ENCODE data around the gene CLDND2. TPM values are rescaled to one million over a fixed set of nuclear protein-coding genes. Genes with fewer than 3 reads are reported as not detected.

Gene CLDND2
- total RNA-seq, 4 donors from 2014 or later = not detected

DNA sequence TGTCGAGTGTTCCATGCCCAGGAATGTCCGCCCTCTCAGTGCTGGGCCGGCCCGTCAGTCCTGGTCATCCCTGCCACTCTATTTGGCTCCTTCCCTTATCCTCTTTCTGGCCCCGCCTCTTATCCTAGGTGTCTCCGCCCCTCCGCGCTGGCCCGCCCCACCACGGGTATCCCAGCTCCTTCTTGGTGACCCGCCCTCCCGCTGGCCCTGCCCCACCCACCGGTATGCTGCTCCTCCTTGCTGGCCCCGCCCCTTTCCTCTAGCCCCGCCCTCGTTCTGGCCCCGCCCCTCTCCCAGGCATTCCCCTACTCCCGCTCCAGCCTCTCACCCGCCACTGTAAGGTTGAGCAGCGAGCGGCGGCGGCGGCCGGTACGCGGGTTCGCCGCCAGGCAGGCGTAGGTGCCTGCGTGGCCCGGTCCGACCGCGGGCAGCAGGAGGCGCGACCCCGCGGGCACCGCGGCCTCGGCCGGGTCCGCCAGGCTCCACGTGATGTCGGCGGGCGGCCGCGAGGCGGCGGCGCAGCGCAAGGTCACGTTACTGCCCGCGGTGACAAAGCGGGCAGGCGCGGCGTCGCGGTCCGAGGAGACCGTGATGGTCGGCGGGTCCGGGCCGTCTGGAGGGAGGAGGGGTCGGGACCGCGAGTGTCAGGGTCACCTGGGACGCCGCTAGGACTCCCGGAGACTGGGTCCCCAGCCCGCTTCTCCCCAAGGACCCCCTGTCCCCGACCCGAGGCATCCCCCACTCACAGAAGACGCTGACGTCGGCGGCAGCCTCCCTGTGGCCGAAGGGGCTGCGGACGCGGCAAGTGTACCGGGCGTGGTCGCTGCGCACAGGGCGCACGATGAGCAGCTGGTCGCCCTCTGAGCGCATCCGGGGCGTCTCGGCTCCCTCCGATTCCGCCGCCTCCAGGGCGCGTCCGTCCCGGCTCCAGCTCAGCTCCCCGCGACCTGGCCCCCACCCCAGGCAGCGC, 28.8 kb downstream of the CLDND2 start:
- TF ChIP-seq, protein P1, sequence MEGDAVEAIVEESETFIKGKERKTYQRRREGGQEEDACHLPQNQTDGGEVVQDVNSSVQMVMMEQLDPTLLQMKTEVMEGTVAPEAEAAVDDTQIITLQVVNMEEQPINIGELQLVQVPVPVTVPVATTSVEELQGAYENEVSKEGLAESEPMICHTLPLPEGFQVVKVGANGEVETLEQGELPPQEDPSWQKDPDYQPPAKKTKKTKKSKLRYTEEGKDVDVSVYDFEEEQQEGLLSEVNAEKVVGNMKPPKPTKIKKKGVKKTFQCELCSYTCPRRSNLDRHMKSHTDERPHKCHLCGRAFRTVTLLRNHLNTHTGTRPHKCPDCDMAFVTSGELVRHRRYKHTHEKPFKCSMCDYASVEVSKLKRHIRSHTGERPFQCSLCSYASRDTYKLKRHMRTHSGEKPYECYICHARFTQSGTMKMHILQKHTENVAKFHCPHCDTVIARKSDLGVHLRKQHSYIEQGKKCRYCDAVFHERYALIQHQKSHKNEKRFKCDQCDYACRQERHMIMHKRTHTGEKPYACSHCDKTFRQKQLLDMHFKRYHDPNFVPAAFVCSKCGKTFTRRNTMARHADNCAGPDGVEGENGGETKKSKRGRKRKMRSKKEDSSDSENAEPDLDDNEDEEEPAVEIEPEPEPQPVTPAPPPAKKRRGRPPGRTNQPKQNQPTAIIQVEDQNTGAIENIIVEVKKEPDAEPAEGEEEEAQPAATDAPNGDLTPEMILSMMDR (IDR thresholded peaks at IDR 0.05; ENCODE audit: low read depth) = no peak

DNA sequence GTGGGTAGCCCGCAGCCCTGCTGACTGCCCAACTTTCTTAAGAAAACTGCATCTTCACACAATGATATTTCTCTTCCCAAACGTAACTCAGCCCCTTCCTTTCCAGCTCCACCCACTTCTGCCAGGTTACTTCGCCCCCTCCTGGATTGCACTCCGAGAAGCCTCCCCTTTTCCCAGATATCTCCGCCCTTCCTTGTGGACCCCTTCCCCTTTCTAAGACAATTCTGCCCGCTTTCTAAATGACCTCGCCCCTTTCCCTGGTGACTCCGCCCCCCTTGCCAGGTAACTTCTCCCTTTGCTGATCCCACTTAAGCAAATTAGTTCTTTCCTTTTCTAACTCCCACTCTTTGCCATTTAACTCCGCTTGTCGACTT, 29.5 kb downstream of the CLDND2 start:
- TF ChIP-seq, protein P1 (IDR thresholded peaks at IDR 0.05; ENCODE audit: low read depth) = no peak

DNA sequence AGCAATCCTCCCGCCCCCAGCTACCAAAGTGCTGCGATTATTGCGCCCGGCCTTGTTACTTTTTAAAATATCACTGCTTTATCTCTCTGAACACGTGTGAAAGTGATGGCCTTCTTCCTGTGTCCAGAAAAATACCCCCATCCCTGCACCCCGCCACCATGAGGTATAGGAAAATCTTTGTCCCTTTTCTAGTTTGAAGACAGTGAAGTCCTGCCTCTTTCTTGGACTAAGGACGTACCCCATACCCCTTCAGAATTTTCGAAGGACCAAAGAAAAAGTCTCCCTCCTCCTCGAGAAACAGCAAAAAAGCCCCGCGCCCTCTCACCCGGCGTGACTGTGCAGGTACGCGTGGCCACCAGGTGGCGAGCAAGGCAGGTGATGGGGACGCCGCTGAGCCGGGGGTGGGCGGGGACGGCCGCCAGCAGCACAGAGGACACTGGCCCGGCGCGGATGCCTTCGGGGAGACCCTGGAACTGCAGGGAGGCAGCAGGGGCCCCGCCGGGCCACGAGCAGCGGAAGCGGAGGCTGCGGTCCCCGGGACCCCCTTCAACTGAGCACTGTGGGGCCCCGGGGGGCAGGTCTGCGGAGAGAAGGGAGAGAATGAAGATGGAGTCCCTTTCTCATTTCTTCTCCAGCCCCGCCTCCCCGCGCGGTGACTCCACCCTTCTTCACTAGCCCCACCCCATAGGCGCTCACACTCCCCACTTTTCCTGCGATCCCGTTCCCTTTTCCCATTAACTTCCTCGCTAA, 30.1 kb downstream of the CLDND2 start:
- TF ChIP-seq, protein P1 (IDR thresholded peaks at IDR 0.05; ENCODE audit: low read depth) = no peak

DNA sequence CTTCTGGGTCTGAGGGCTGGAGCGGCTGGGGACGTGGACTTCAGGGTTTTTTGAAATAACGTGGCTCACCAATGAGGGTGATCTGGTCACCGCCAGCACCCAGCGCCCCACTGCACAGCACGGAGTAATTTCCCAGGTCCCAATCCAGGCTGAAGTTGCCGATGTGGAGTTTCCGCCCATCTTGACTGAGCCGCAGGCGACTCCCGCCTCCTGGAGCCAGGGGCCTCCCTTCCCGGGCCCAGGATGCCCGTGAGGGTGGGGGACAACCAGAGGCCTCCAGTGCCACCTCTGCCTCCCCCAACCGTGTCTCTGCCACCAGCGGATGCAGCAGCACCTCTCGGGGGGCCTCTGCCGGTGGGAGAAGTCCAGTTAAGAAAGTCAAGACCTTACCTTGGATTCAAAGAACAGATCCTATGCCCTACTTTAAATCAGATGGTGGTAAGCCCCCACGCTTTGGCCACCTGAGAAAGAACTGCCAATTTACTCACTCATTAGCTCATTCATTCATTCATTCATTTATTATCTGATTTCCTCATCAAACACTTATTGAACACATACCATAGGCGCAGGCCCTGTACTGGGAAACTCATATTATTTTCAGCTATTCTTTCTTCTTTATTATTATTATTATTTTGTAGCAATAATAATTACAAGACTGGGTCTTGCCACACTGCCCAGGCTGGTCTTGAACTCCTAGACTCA, 30.8 kb downstream of the CLDND2 start:
- TF ChIP-seq, protein P1 (IDR thresholded peaks at IDR 0.05; ENCODE audit: low read depth) = no peak

- TF ChIP-seq, protein P1 (IDR thresholded peaks at IDR 0.05; ENCODE audit: low read depth) = no peak
Observed at GRCh38 chr19:51337141-51337860, 31.5 kb downstream of the CLDND2 start.

DNA sequence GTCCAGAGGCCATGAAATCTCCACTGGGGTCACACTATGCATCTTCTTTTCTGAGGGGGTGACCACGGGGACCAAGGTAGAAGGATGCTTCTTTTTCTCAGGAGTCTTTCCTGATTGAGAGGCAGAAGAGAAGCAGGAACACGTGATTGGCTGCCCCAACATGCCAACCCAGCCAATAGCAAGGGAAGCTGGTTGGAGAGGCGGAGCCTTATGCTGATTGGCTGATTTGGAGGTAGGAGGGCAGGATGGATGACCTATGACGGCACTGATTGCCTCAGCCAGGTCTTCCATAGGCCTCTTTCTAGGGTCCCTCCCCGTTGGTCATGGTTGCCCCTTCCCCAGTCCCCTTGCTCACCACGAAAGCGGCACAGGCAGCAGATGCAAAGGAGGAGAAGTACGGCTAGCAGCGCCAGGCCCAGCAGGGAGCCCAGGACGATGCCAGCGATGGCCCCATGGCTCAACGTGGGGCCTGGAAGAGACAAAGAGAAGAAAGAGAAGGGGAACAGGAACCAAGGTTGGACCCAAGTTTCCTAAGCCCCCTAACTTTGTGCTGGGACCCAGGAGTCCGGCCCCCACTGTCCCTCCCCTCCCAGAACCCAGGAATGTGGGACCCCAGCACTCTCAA, 34.9 kb downstream of the CLDND2 start:
- TF ChIP-seq, protein P1 (IDR thresholded peaks at IDR 0.05; ENCODE audit: low read depth) = no peak
